ENCODE results near the gene ZBTB45.

DNA sequence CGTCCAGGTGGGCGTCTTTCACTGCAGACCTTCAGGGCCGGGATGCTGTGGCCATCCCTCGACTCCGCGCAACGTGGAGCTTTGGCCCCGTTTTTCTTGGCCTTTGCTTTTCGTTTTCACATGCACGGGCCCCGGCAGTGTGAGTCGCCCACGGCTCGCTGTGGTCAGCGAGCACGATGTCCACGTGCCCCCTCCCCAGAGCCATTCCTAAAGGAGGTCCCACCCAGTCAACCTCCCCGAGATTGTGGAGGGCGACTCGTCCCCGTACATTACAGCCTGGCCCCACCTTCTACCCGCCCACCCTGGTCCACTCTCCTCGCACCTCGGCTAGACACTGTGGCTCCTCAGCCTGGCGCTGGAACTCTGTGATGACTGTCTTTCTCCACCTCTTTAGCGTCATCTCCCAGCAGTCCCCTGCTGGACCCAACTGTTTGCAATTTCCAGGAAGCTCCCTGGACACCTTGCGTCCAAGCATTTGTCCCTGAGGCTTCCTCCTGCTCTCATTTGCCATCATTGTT is 43.1 kb downstream of the ZBTB45 start:
- TF ChIP-seq, protein P1, sequence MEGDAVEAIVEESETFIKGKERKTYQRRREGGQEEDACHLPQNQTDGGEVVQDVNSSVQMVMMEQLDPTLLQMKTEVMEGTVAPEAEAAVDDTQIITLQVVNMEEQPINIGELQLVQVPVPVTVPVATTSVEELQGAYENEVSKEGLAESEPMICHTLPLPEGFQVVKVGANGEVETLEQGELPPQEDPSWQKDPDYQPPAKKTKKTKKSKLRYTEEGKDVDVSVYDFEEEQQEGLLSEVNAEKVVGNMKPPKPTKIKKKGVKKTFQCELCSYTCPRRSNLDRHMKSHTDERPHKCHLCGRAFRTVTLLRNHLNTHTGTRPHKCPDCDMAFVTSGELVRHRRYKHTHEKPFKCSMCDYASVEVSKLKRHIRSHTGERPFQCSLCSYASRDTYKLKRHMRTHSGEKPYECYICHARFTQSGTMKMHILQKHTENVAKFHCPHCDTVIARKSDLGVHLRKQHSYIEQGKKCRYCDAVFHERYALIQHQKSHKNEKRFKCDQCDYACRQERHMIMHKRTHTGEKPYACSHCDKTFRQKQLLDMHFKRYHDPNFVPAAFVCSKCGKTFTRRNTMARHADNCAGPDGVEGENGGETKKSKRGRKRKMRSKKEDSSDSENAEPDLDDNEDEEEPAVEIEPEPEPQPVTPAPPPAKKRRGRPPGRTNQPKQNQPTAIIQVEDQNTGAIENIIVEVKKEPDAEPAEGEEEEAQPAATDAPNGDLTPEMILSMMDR (IDR thresholded peaks at IDR 0.05; ENCODE audit: poor library complexity), result no peak
- TF ChIP-seq EZH2 (IDR thresholded peaks at IDR 0.05; ENCODE audit: borderline replicate concordance) (no peak), EZH2phosphoT487 (IDR thresholded peaks at IDR 0.05; ENCODE audit: low read depth, severe bottlenecking, unreplicated experiment) (no peak)

All from hepatocyte (in vitro differentiated cells).